TTC549 (cell line): ENCODE measurements around the gene GP1BA.
A peak's percentile ranks its signal among the peaks of the same experiment; 100 is the strongest.

Experiments
- FAIRE-seq: peaks from 2 replicates; lab custom pipeline; 2012; peaks lifted over from hg19 to GRCh38; lab: Jason Lieb, UNC

The GP1BA gene

DNA sequence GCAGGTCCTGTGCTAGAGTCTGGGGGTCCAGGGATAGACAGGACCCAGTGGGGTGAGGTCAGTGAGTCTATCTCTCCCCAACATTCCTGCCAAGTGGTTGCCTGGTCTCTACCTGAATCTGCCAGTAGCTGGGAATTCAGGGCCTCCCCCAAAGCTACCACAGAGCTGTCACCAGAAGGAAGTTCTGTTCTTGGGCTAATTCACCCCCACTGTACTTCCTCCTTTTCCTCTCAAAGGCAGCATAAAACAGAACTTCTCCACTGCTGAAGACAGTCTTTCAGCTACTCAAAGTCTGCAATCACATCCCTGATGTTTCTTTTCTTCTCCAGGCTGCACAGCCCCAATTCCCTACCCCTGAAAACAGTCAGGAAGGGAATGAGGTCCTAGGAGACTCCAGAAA is 46.6 kb downstream of the GP1BA start:
- no peak for FAIRE-seq

DNA sequence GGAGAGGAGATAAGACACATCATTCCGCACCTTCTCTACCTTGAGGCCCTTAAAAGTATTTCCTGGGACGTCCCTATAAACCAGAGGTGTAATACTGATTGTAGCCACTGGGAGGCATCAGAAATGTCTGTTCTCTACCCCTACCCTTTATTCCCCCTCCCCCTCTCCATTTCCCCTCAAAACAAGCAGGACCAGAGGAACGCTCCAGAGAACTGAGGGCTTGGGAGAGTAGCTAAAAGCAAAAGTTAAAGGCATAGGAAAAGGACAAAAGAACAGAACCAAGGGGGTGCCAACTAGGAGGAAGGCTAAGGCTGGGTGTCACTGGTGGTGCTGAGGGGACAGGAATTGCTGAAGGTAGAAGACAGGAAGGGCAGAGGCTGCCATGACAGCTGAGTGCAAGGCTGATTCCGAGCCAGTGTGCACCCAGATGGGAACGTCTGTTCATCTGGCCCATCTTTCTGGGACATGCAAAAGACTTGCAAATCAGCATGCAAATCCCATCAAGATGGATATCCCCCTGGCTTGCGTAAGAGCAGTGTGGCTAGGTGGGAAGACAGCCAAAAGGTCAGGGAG is 48.7 kb downstream of the GP1BA start:
- peak; percentile 9 for FAIRE-seq

DNA sequence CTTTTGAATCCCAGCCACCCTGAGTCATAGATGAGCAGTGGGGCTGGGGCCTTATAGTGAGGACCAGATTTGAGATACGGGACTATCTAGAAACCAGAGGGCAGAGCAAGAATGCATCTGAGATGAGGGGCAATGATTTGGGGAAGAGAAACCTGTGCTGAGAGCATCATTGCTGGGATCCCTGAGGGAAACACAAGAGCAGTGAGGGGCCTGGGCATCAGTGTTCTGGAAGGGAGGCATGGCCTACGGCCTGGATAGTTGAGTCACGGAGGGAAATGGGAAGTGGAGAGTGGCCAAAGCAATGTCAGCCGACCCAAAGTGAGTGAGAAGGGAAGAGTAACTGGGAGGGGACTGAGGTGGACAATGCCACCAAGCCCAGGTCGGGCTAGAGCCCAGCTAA is 50.2 kb downstream of the GP1BA start:
- no peak for FAIRE-seq
